Measurements from ENCODE around the gene MOB1A.

DNA sequence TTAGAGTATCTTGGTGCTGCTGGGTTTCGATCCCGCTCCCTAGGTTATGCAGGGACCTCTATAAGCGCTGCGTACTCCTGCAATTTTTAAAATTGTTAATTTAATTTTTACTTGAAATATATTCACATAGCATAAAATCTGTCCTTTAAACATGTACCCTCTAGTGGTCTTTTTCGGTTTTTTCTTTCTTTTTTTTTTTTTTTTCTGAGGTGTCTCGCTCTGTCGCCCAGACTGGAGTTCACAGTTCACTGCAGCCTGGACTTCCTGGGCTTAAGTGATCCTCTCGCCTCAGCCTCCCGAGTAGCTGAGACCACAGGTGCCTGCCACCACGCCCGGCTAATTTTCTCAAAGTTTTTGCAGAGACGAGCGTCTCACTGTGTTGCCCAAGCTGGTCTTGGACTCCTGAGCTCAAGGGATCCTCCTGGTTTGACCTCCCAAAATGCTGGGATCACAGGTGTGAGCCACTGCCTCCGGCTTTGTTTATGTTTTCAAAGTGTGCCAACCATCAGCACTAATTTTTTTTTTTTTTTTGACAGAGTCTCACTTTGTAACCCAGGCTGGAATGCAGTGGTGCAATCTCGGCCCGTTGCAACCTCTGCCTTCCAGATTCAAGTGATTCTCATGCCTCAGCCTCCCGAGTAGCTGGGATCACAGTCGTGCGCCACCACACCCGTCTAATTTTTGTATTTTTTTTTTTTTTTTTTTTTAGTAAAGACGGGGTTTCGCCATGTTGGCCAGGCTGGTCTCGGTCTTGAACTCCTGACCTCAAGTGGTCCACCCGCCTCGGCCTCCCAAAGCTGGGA is 585 bp upstream of the MOB1A start:
- TF ChIP-seq CTCF (conservative IDR thresholded peaks at IDR 0.05; ENCODE audit: low read depth, low read length): peak; percentile 60
- no peak for TF ChIP-seq EZH2 (IDR thresholded peaks at IDR 0.05; ENCODE audit: borderline replicate concordance, low read depth, low read length, poor library complexity, severe bottlenecking)

Data from A673 (cell line).